HG03025 (cell line): ENCODE measurements around the gene CXorf65.

Experiments
- ATAC-seq: cut with Tn5 transposase; IDR thresholded peaks from one replicate; pipeline ENCODE4 v1.9.1; 2021; ENCODE audit warnings: mild to moderate bottlenecking, moderate library complexity; ENCODE audit not compliant: unreplicated experiment, low FRiP score

The CXorf65 gene

DNA sequence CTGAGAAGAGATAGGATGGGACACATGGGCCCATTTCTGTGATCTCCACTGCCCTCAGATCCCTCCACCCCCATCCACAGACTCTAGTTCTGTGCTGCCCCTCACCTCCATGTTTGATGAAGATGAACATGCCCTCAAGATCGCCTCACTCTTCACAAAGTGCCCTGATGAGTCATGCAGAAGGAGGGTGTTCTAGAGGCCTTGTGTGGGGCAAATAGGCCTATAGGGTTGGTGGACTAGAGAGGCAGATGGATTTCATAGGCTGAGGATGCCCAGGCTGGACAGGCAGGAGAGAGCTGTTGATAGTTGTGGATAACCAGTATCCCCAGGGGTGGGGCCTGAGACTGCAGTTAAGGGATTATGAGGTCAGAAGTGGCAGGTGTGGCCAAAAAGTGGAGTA is at the start of gene CXorf65:
Gene CXorf65 (minus strand): TSS at position 314 of the 400 bp plus-strand sequence. CDS start 184 bp downstream, at position 130.
- ATAC-seq: no peak

GRCh38 chrX:71154641-71155040 is 48.1 kb upstream of the CXorf65 start:
- no peak for ATAC-seq

- ATAC-seq: no peak
These were observed 47.7 kb upstream of the CXorf65 start for GRCh38 chrX:71154196-71154595.

DNA sequence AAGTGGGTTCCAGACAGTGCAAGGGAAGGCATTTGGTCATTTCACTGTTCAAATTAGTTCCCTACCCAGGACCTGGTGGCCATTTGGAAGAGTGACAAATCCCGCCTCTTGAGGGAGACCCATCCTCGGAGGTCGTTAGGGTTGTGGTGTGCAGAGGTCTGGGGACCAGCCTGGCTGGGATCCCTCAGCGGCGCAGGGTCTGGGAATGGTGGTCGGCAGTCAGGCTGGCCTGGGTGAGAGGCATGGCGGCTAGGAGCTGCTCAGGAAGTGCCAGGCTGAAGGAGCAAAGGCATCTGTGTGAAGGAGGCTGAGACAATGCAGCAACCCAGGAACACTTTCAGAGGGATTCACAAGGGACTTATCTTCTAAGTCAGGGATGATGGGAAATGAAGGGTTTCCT is 44.8 kb upstream of the CXorf65 start:
- no peak for ATAC-seq

- no peak for ATAC-seq
These were observed 41.7 kb upstream of the CXorf65 start for GRCh38 chrX:71148278-71148663.

GRCh38 chrX:71147496-71148277 is 41.1 kb upstream of the CXorf65 start:
- no peak for ATAC-seq

GRCh38 chrX:71144651-71145050 is 38.1 kb upstream of the CXorf65 start, which contains the start of gene NLGN3:
Gene NLGN3, plus strand, starts transcription at chrX:71144841. Its CDS starts 2,909 bp downstream, at chrX:71147750.
- no peak for ATAC-seq

GRCh38 chrX:71143508-71143907 is 37.0 kb upstream of the CXorf65 start:
- ATAC-seq: no peak

GRCh38 chrX:71140440-71140839 is 33.9 kb upstream of the CXorf65 start:
- no peak for ATAC-seq

- no peak for ATAC-seq
These were observed 25.0 kb upstream of the CXorf65 start for GRCh38 chrX:71131510-71131909.

DNA sequence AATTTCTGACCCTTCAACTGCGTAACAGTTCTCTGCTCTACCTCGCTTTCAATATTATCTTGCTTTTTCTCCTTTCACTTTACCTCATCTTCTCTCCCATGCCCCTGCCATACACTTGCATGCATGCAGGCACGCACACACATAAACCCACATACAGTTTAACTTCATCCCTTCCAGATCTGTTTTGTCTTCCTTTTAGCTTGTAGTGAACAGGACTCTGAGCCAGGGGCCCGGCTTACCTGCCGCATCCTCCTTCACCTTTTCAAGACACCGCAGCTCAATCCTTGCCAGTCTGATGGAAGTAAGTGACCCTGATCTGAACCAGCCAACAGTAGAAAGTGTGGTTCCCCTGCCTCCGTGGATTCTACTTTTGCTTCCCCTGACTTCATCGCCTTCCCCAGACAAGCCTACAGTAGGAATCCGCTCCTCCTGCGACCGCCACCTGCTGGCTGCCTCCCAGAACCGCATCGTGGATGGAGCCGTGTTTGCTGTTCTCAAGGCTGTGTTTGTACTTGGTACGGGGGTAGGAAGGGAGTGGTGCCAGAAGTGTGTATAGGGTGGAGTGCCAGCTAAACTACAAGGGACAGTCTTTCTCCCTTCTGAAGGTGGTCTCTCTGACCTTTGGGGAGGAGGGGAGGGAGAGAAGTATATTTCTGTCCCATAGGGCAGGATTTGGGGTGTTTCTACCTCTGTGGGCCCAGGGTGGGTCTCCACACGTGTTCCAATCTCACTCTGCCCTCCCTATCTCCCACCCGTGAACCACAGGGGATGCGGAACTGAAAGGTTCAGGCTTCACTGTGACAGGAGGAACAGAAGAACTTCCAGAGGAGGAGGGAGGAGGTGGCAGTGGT is 22.6 kb upstream of the CXorf65 start:
- ATAC-seq: no peak

DNA sequence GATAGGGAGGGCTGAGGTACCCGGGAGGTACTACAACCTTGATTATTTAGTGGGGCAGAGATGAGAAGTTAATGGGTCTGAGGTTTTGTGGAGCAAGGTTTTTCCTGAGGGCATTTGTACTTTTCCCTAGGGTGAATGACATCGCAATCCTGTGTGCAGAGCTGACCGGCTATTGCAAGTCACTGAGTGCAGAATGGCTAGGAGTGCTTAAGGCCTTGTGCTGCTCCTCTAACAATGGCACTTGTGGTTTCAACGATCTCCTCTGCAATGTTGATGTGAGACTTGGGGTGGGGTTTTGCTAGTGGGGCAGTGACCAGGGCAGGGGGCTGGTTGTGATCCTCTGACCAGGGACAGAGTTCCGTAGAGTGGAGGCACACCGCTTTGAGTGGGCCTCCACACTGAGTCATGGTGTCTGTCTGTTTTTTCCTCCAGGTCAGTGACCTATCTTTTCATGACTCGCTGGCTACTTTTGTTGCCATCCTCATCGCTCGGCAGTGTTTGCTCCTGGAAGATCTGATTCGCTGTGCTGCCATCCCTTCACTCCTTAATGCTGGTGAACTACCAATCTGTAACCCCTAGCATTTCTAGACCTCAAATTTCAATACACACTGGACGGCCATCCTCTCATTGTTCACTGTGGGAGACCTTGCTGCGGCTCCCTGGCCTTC is 21.8 kb upstream of the CXorf65 start:
- ATAC-seq: no peak

DNA sequence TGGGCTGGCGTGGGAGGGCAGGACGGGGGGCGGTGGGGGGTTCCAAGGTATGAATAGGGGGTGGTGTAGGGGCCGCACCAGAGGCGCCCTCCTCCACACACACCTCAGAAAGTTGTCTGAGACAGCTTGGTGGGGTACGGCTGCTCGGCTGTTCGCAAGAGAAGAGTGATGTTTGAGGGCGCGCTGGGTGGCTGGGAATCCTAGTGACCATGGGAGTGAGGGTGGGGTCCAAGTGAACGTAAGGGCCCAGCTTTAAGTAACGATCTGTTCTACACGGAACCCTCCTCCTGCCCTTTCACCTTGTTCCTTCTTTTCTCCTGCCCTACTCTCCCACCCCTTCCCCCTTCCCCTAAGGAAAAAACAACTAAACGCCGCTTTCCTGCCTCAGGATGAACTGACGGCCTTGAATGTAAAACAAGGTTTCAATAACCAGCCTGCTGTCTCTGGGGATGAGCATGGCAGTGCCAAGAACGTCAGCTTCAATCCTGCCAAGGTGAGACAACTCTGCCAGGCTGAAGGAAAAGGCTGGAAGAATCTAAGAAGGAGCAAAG is 12.5 kb upstream of the CXorf65 start:
- no peak for ATAC-seq

DNA sequence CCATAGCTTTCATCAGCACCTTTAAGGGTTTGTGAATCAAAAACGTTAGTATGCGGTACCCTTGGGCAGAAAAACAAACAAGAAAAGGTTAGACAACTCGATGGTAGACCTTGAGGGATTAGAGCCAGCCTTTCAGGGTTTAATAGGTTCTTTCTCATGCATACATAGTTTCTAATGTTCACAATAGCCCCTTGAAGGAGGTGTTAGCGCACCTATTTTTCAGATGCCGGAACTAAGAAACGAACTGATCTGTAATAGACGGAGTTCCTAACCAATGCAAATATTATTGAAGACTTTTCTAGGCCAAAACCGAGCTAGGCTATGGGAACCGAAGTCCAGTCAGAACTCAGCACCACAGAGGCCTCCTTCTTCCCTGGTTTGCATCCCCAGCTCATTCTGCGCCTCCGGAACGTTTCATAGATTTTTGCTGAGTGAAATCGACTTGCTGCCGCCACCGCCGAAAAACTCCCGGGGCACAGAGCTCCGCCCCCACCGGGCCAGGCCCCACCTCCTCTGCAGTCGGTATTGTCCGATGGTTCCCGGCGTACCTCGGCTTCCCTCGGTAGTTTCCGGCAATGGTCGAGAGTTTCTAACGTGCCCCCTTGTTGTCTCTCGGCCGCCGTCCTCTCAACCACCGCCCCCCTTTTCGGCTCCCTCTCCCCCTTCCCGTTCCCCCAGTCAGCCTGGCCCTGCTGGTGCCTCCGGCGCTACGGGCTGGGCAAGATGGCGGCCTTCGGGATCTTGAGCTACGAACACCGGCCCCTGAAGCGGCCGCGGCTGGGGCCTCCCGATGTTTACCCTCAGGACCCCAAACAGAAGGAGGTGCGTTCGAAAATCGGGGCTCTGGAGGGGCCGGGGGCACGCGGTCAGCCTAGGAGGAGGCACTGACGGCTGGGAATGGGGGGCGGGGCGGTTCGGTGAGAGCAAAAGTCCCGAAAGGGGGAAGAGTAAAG is 11.8 kb upstream of the CXorf65 start, which contains the start of gene MED12:
Gene MED12 (plus strand): TSS at position 565 of the 953 bp plus-strand sequence. CDS start 159 bp downstream, at position 724.
- ATAC-seq: peak; percentile 86

GRCh38 chrX:71117358-71117757 is 10.8 kb upstream of the CXorf65 start:
- ATAC-seq: no peak

DNA sequence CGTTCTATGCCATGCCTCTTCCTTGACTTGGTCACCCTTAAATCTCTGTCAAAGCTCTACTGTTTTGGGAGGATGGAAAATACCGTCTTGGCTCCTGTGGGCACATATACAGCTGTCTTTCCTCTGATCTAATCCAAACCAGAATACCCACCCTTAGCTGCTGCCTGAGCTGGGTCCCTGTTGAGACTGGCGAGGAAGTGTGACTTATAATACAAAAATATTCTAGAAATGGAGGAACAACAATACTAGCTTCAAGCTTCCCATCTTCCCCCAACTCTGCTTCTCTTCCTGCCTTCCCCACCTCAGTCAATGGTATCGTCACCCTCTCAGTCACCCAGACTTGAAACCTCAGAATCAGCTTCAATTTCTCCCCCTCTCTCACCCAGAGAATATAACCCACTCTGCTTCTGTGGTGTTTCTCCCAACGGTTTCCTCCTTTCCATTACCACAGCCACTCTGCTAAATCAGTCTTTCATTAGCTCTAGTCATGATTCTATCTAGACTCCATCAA is 5.4 kb upstream of the CXorf65 start:
- ATAC-seq: no peak

DNA sequence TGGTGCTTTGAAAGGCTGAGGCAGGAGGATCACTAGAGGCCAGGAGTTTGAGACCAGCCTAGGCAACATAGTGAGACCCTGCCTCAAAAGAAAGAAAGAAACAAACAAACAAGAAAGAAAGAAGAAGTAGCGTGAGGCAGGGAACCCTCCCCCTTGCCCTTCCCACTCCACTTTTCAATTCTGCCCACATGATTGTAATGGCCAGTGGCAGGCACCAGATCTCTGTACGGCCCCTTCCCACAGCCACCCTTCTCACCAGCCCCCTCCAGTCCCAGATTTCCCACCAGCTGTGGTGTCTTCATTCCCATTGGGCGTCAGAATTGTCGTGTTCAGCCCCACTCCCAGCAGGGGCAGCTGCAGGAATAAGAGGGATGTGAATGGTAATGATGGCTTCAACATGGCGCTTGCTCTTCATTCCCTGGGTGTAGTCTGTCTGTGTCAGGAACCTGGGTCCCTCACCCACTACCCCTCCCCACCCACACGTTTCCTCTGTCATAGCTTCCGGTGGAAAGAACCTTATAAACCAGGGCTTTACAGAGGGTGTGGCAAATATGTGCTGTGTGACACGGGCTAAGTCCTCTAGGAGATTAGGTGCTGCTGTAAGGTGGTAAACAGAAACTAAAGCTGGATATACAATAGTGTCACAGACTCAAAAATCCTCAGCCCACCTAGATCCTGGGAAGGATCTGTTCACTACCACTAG is 4.8 kb upstream of the CXorf65 start, which contains the start of gene IL2RG:
Gene IL2RG (minus strand): TSS at position 437 of the 703 bp plus-strand sequence. CDS start 38 bp downstream, at position 399.
- peak; percentile 60 for ATAC-seq

GRCh38 chrX:71109051-71109450 is 2.5 kb upstream of the CXorf65 start:
- ATAC-seq: no peak
